Naive thymus-derived CD4-positive, alpha-beta T cell (primary cell): ENCODE results near the gene YDJC. TPM values are rescaled to one million over a fixed set of nuclear protein-coding genes. Genes with fewer than 3 reads are reported as not detected.
"Not testable (repeated sequence)": the region's sequence is repeated elsewhere in the genome, so short reads cannot be mapped to it uniquely, and the experiment has no call there.

Experiments used
- ATAC-seq: fragments of 150-1000 bp; cut with Tn5 transposase; 2 replicates; pipeline ENCODE4 v1.10.0; 2021; ENCODE audit warnings: mild to moderate bottlenecking, moderate library complexity
- CTCF ChIA-PET: fragments of 350-600 bp; sonication (Branson Sonifier 250); formaldehyde crosslinking; loops from one replicate; lab custom pipeline; 2021; ENCODE audit warnings: antibody characterized with exemption; lab: Charles Lee
- POLR2A ChIA-PET: fragments of 350-600 bp; sonication (Branson Sonifier 250); formaldehyde crosslinking; loops from one replicate; lab custom pipeline; 2021; ENCODE audit warnings: antibody characterized with exemption, inconsistent platforms; lab: Charles Lee
- DNase-seq, 9 donors: peaks; one replicate each; pipeline versions ENCODE4 v3.0.0 to v3.0.0-alpha.2; 2020 to 2022; ENCODE audit warnings: mixed read lengths in 1 of 9
- H3K27ac ChIP-seq: one replicate; pipeline ENCODE4 v1.7.0; 2013; ENCODE audit warnings: mild to moderate bottlenecking, low read depth, low read length, moderate library complexity
- H3K27me3 ChIP-seq, 2 donors: one replicate each; pipeline ENCODE4 v1.7.0; 2013; ENCODE audit warnings: low read length in 2 of 2, mild to moderate bottlenecking in 2 of 2, moderate library complexity in 2 of 2; ENCODE audit not compliant: control insufficient read depth in 2 of 2, insufficient read depth in 2 of 2
- H3K36me3 ChIP-seq, 3 experiments: 1 replicate in 2 of 3; 2 replicates in 1 of 3; pipeline ENCODE4 v1.7.0; 2013; ENCODE audit warnings: low read length in 3 of 3, mild to moderate bottlenecking in 3 of 3, moderate library complexity in 1 of 3; ENCODE audit not compliant: insufficient read depth in 3 of 3, control insufficient read depth in 2 of 3
- H3K4me1 ChIP-seq, 2 donors: one replicate each; pipeline ENCODE4 v1.7.0; 2013; ENCODE audit warnings: low read length in 2 of 2, mild to moderate bottlenecking in 2 of 2, moderate library complexity in 1 of 2; ENCODE audit not compliant: control insufficient read depth in 2 of 2, insufficient read depth in 2 of 2
- H3K4me3 ChIP-seq: 2 replicates; pipeline ENCODE4 v1.7.0; 2013; ENCODE audit warnings: mild to moderate bottlenecking, low read length
- H3K9me3 ChIP-seq, 3 experiments: 1 replicate in 2 of 3; 2 replicates in 1 of 3; pipeline ENCODE4 v1.7.0; 2013; ENCODE audit warnings: low read length in 3 of 3; ENCODE audit not compliant: control insufficient read depth in 2 of 3
- H3K27ac Mint-ChIP-seq, 9 donors: one replicate each; pipeline ENCODE4 v1.8.0; 2020 to 2022; ENCODE audit warnings: mixed read lengths in 9 of 9, mild to moderate bottlenecking in 8 of 9, moderate library complexity in 5 of 9, inconsistent platforms in 2 of 9
- H3K27me3 Mint-ChIP-seq, 5 donors: one replicate each; pipeline ENCODE4 v1.8.0; 2021 to 2022; ENCODE audit warnings: mixed read lengths in 5 of 5, mild to moderate bottlenecking in 1 of 5
- H3K36me3 Mint-ChIP-seq, 5 donors: one replicate each; pipeline ENCODE4 v1.8.0; 2020 to 2022; ENCODE audit warnings: mixed read lengths in 5 of 5, mild to moderate bottlenecking in 3 of 5, inconsistent platforms in 1 of 5
- H3K4me1 Mint-ChIP-seq, 7 donors: one replicate each; pipeline ENCODE4 v1.8.0; 2020 to 2022; ENCODE audit warnings: mixed read lengths in 7 of 7, mild to moderate bottlenecking in 3 of 7, inconsistent platforms in 1 of 7
- H3K4me3 Mint-ChIP-seq, 10 donors: one replicate each; pipeline ENCODE4 v1.8.0; 2020 to 2022; ENCODE audit warnings: mild to moderate bottlenecking in 10 of 10, mixed read lengths in 10 of 10, moderate library complexity in 6 of 10, inconsistent platforms in 2 of 10
- H3K9me3 Mint-ChIP-seq, 11 donors: one replicate each; pipeline ENCODE4 v1.8.0; 2020 to 2022; ENCODE audit warnings: mixed read lengths in 11 of 11, mild to moderate bottlenecking in 4 of 11, inconsistent platforms in 1 of 11, moderate library complexity in 1 of 11
- intact Hi-C, 2 donors: fragments of 100-400 bp; cut with micrococcal nuclease; formaldehyde crosslinking; loops; one replicate each; pipeline ENCODE4 v1.15.1; 2023
- polyA plus RNA-seq, 2 donors: library from polyadenylated mRNA; unstranded; fragments of 300-500 nt; fragmentation: Illumina TruSeq; gene quantifications; one replicate each; pipeline ENCODE4 v1.2.3, GENCODE V29; 2021
- total RNA-seq, 6 experiments: library from RNA in 5 of 6; stranded (reverse) in 5 of 6; gene quantifications; 1 replicate in 5 of 6; 2 replicates in 1 of 6; pipeline ENCODE4 v1.2.3 and lab custom pipeline; 2021 to 2026

YDJC gene
- total and polyA plus RNA-seq, 7 experiments from 2014 or later = 29.0 to 75.8 (median 48.6) TPM

DNA sequence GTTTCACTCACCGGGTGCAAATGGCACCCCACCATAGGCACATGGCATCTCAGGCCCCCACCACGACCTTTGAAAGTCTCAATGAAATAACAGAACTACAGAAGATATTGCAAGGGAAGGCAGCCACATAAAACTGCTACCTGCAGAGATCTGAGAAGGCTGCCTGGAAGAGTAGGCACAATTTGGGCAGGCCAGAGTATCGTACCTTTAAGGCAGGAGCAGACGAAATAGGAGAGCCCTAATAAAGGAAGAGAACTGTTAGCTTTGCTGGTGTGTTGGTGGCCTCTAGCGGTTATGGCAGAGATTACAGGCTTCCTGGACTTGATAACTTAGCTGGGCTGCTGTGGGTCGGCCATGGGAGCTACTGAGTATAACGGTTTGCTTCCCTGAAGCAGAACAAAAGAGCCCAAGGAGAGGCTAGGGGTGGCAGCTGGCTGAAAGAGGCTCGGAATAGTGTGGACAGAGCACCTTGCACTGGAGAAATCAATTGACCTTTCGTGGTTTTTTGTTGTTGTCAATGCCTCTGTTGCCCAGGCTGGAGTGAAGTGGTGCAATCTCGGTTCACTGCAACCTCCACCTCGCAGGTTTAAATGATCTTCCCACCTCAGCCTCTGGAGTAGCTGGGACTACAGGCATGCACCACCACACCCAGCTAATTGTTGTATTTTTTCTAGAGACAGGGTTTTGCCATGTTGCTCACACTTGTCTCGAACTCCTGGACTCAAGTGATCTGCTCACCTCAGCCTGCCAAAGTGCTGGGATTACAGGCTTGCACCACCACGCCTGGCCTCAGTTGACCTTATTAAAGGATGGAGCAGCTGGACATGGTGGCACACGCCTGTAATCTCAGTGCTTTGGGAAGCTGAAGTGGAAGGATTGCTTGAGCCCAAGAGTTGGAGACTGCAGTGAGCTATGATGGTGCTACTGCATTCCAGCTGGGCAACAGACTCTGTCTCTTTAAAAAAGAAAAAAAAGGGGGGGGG, 17.1 kb upstream of the YDJC start:
- peaks cover 0 to 10% (median 0%) of the 10 kb centered on the region in 3 experiments for H3K36me3 ChIP-seq
- ChIA-PET POLR2A (interaction anchor here (0.6 to 2.2 kb wide), 7 partner anchors 9 to 181 kb away, joined by 3 to 21 read pairs (median 4); partner anchors contain the start of genes PPIL2 and YDJC), CTCF (interaction anchor here (0.6 to 1.7 kb wide), 8 partner anchors 9 to 78 kb away, joined by 3 to 11 read pairs (median 4); partner anchors contain the start of genes CCDC116 and PPIL2)
- H3K9me3 ChIP-seq = no peaks in the 10 kb centered on the region
- H3K4me1 ChIP-seq = peaks cover 22 to 25% of the 10 kb centered on the region in 2 donors
- no peak overlapping the region for H3K27ac ChIP-seq
- Mint-ChIP-seq H3K4me3 (peak overlapping the region in 2 of 10 donors; percentile 4 to 50), H3K36me3 (peaks cover 0 to 19% (median 11%) of the 10 kb centered on the region in 5 donors), H3K9me3 (no peaks in the 10 kb centered on the region), H3K27me3 (no peaks in the 10 kb centered on the region), H3K4me1 (peaks cover 26 to 43% (median 35%) of the 10 kb centered on the region in 7 donors), H3K27ac (peak overlapping the region in 5 of 9 donors; percentile 25 to 65 (median 49))
- intact Hi-C loops = no loop called here
- H3K4me3 ChIP-seq = no peak overlapping the region
- DNase-seq (peak; percentile 58 to 85 (median 77)), ATAC-seq (peak; percentile 44)
- no peaks in the 10 kb centered on the region for H3K27me3 ChIP-seq

DNA sequence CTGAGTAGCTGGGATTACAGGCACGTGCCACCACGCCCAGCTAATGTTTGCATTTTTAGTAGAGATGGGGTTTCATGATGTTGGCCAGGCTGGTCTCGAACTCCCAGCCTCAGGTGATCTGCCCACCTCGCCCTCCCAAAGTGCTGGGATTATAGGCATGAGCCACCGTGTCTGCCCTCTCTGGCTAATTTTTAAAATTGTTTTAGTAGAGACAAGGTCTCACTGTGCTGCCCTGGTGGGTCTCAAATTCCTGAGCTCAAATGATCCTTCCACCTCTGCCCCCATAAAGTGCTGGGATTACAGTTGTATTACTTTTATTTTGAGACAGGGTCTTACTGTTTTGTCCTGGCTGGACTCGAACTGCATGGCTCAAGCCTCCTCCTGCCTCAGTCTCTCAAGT, 15.7 kb upstream of the YDJC start:
- H3K27ac ChIP-seq, intact Hi-C loops, H3K36me3 ChIP-seq, DNase-seq, H3K9me3 ChIP-seq, H3K27me3 Mint-ChIP-seq, H3K27ac Mint-ChIP-seq, H3K27me3 ChIP-seq, H3K9me3 Mint-ChIP-seq, ATAC-seq, H3K4me3 ChIP-seq: not testable (repeated sequence)
- Mint-ChIP-seq H3K36me3 (peaks cover 0 to 19% (median 11%) of the 10 kb centered on the region in 5 donors), H3K4me1 (peaks cover 26 to 41% (median 33%) of the 10 kb centered on the region in 7 donors), H3K4me3 (peak overlapping the region in 1 of 10 donors; percentile 16)
- H3K4me1 ChIP-seq = peaks cover 18 to 20% of the 10 kb centered on the region in 2 donors
- ChIA-PET POLR2A (interaction anchor here (2.2 kb wide), 1 partner anchor 16 kb away, joined by 21 read pairs; the partner anchor contains the start of gene YDJC), CTCF (interaction anchor here (0.6 to 1.8 kb wide), 8 partner anchors 10 to 73 kb away, joined by 3 to 10 read pairs (median 4); partner anchors contain the start of genes CCDC116, PPIL2 and YDJC)

DNA sequence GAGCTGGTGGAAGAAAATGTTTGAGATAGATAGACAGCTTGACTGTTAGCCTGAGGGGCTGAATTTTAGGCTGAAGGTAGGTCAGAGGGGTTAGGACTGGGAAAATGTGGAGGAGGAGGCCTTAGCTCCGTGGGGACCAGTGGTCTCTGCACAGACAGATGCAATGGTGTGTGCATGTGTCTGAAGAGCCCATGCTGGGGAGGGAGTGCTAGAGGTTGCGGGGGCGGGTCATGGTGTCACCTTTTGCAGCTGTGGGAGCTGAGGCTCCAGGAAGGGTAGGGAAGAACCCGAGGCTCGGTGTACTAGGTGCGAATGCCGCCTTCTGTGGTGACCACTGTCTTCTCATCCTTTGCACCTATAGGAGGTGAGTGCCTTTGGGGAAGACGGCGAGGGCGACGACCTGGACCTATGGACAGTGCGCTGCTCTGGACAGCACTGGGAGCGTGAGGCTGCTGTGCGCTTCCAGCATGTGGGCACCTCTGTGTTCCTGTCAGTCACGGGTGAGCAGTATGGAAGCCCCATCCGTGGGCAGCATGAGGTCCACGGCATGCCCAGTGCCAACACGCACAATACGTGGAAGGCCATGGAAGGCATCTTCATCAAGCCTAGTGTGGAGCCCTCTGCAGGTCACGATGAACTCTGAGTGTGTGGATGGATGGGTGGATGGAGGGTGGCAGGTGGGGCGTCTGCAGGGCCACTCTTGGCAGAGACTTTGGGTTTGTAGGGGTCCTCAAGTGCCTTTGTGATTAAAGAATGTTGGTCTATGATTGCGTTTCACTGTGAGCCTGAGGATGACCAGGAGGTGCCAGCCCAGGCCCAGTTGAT, 13.9 kb upstream of the YDJC start:
- no peak for DNase-seq
- peak overlapping the region; percentile 67 for H3K4me3 ChIP-seq
- H3K36me3 ChIP-seq = peaks cover 0 to 10% (median 0%) of the 10 kb centered on the region in 3 experiments
- H3K9me3 ChIP-seq = no peaks in the 10 kb centered on the region
- ATAC-seq = no peak
- Mint-ChIP-seq H3K36me3 (peaks cover 0 to 16% (median 11%) of the 10 kb centered on the region in 5 donors), H3K4me1 (peaks cover 24 to 34% (median 32%) of the 10 kb centered on the region in 7 donors), H3K27me3 (no peaks in the 10 kb centered on the region), H3K9me3 (no peaks in the 10 kb centered on the region), H3K4me3 (peak overlapping the region; percentile 41 to 90 (median 86)), H3K27ac (peak overlapping the region in 7 of 9 donors; percentile 23 to 93 (median 83))
- no peaks in the 10 kb centered on the region for H3K27me3 ChIP-seq
- ChIA-PET CTCF (interaction anchor here (0.5 to 3.2 kb wide), 7 partner anchors 10 to 1598 kb away, joined by 3 to 30 read pairs (median 9); partner anchors contain the start of gene YDJC), POLR2A (interaction anchor here (1.2 to 3.4 kb wide), 6 partner anchors 9 to 76 kb away, joined by 4 to 93 read pairs (median 16); partner anchors contain the start of genes CCDC116, PPIL2, UBE2L3 and YDJC)
- peaks cover 18 to 20% of the 10 kb centered on the region in 2 donors for H3K4me1 ChIP-seq
- no peak overlapping the region for H3K27ac ChIP-seq
- intact Hi-C loops = loop anchor here in 1 of 2 donors (2.0 to 5.0 kb wide), 3 partner anchors 19 to 641 kb away; partner anchors contain the start of gene THAP7

DNA sequence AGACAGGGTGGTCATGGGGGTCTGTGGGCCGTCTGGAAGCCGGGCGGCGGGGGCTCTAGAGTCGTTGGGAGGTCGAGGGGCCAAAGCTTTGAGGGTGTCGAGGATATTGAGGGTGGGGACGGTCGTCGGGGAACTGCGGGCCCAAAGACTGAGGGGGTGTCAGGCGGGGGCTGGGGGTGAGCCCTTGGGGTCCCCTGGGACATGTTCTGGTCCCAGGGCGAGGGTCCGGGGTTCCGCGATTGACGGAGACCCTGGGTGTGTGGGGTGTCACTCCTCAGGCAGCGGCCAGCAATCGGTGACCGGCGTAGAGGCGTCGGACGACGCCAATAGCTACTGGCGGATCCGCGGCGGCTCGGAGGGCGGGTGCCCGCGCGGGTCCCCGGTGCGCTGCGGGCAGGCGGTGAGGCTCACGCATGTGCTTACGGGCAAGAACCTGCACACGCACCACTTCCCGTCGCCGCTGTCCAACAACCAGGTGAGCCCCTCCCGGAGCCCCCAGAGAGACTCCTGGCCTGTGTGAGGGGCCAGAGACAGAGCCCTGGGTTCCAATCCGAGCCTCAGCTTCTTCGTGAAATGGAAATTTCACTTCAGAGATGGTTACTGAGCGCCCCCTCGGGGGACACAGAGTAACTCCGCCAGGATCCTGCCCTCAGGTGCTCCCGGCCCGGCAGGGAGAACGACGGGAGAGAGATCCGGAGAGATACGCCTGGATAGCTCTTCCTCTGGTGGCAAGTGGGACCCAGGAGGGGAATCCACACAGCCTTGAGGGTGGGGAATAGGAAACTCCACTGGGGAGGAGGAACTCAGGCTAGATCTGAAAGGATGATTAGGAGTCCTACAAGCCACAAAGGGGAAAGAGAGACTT, 13.0 kb upstream of the YDJC start:
- Histone ChIP-seq H3K36me3 (peaks cover 0 to 10% (median 0%) of the 10 kb centered on the region in 3 experiments), H3K9me3 (no peaks in the 10 kb centered on the region), H3K4me3 (peak overlapping the region; percentile 67), H3K27ac (peak overlapping the region; percentile 83), H3K27me3 (no peaks in the 10 kb centered on the region), H3K4me1 (peaks cover 18 to 20% of the 10 kb centered on the region in 2 donors)
- Mint-ChIP-seq H3K9me3 (no peaks in the 10 kb centered on the region), H3K27me3 (no peaks in the 10 kb centered on the region), H3K36me3 (peaks cover 0 to 16% (median 11%) of the 10 kb centered on the region in 5 donors), H3K27ac (peak overlapping the region; percentile 53 to 98 (median 86)), H3K4me3 (peak overlapping the region; percentile 80 to 91 (median 86)), H3K4me1 (peaks cover 24 to 34% (median 32%) of the 10 kb centered on the region in 7 donors)
- ChIA-PET POLR2A (interaction anchor here (0.6 to 3.4 kb wide), 9 partner anchors 10 to 75 kb away, joined by 3 to 93 read pairs (median 5); partner anchors contain the start of genes CCDC116, PPIL2, UBE2L3 and YDJC), CTCF (interaction anchor here (0.5 to 3.2 kb wide), 9 partner anchors 9 to 1597 kb away, joined by 3 to 30 read pairs (median 5); partner anchors contain the start of gene YDJC)
- peak; percentile 34 to 61 (median 52) for DNase-seq
- intact Hi-C loops = loop anchor here (1.0 to 5.0 kb wide), 10 partner anchors 8 to 641 kb away; partner anchors contain the start of genes PPIL2 (in 1 of the 2), THAP7 (in 1 of the 2), UBE2L3 (in 1 of the 2) and YDJC (in 1 of the 2)
- no peak for ATAC-seq
